HL-60/S4 treated with retinoic acid at 250 ng/mL for 4 days and 3 days (cell line): ENCODE data around the gene KRTAP10-2.

ENCODE experiments used
- in situ Hi-C: fragments of 300-500 bp; cut with MboI; formaldehyde crosslinking; loops from 2 replicates; pipeline ENCODE4 v1.7.0; 2022; ENCODE audit warnings: low sequenced_read_pairs

The KRTAP10-2 gene

GRCh38 chr21:44542716-44543115, 8.6 kb downstream of the KRTAP10-2 start:
- in situ Hi-C loops: loop anchor here (25.0 kb wide), 1 partner anchor 105 kb away; no protein-coding TSS in a partner anchor

DNA sequence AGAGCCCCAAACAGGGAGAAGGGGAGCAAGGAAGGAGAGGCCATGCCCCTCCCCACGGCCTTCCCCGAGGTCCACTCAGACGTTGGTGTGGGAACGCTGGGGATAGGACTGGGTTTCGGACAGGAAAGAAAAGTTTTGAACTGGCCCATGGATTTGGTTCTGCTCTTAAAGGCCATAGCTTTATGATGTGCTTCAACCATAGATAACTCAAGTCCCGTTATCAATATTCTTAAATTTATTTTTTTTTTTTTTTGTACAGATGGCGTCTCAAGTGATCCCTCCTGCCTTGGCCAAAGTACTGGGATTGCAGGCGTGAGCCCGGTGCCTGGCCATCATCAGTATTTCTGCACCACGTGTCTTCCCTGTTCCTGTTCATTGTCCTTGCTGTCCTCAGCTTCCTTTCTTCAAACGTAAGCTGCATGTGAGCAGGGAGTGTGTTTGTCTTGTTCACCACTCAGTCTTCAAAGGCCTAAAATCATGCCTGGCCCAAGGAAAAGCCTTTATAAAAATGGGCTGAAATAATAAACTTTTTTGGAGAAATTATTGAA, 10.5 kb downstream of the KRTAP10-2 start:
- in situ Hi-C loops: loop anchor here (25.0 kb wide), 1 partner anchor 104 kb away; no protein-coding TSS in a partner anchor

GRCh38 chr21:44539991-44540666, 11.2 kb downstream of the KRTAP10-2 start, which contains the start of gene KRTAP10-1:
Gene KRTAP10-1 (minus strand): TSS chr21:44540195. CDS start chr21:44540150, 45 bp downstream.
- in situ Hi-C loops: loop anchor here (25.0 kb wide), 1 partner anchor 103 kb away; no protein-coding TSS in a partner anchor

- in situ Hi-C loops: loop anchor here (25.0 kb wide), 1 partner anchor 102 kb away; no protein-coding TSS in a partner anchor
Measured at GRCh38 chr21:44539046-44539445, 12.3 kb downstream of the KRTAP10-2 start.

DNA sequence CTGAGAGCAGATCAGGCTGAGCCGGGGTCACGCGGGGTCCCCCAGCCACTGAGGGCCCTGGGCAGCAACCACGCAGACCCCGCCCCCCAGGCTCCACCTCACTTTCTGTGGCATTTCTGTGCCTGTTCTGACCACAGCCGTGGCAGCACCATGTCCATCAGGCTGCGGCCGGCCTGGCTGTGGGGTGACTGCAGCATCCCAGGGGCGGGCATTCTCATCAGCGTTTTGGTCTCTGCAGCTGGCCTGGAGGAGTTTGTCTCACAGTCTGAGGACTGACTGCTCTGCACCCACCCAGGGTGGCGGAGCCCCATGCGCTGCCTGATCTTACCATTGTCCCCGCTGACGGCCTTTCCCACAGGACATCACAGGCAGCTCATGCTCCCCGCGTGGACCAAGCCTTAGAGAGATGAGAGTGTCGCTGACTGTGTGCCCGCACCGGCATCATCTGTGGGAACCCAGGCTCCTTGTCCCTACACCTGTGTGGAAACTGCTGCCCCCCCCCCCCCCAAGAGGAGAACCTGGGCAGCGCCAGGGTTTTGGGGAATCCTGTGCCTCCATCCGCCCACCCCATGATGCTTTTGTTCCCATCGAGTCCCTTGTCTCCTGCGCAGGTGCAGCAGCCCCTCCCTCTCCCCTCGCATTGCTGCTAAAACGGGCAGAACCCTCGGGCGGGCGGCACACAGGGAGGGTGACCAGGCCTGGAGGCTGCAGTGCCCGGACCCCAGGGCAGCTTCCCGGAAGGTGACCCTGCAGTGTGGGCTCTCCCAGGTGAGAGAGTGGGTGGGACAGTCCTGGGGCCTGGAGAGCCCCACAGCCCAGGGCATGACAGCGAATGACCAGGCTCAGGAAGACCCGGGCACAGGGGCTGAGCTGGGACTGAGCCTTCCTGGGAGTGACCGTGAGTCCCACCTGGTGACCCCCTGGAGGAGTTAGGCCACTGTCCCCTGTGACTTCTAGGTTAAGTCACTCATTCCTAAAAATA, 13.1 kb downstream of the KRTAP10-2 start:
- in situ Hi-C loops: loop anchor here (25.0 kb wide), 1 partner anchor 101 kb away; no protein-coding TSS in a partner anchor

- in situ Hi-C loops: loop anchor here (25.0 kb wide), 1 partner anchor 99 kb away; no protein-coding TSS in a partner anchor
Measured at GRCh38 chr21:44535963-44536362, 15.3 kb downstream of the KRTAP10-2 start.

DNA sequence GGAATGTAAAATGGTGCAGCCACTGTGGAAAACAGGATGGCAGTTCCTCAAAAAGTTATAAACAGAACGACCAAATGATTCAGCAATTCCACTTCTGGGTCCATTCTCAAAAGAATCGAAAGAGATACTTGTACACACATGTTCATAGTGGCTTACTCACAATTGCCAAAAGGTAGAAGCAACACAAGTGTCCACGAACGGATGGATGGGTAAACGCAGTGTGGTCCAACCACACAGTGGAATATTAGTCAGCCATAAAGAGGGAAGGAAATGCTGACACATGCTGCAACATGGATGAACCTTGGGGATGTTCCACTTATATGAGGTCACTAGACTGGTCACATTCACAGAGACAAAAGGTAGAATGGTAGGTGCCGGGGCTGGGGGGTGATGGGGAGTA, 16.6 kb downstream of the KRTAP10-2 start:
- in situ Hi-C loops: loop anchor here (25.0 kb wide), 1 partner anchor 97 kb away; no protein-coding TSS in a partner anchor

GRCh38 chr21:44533891-44534627, 17.2 kb downstream of the KRTAP10-2 start:
- in situ Hi-C loops: loop anchor here (25.0 kb wide), 1 partner anchor 97 kb away; no protein-coding TSS in a partner anchor

- in situ Hi-C loops: loop anchor here (25.0 kb wide), 1 partner anchor 96 kb away; no protein-coding TSS in a partner anchor
Measured at GRCh38 chr21:44533121-44533890, 18.0 kb downstream of the KRTAP10-2 start.

- in situ Hi-C loops: loop anchor here (25.0 kb wide), 1 partner anchor 95 kb away; no protein-coding TSS in a partner anchor
Measured at GRCh38 chr21:44532712-44533111, 18.6 kb downstream of the KRTAP10-2 start.

DNA sequence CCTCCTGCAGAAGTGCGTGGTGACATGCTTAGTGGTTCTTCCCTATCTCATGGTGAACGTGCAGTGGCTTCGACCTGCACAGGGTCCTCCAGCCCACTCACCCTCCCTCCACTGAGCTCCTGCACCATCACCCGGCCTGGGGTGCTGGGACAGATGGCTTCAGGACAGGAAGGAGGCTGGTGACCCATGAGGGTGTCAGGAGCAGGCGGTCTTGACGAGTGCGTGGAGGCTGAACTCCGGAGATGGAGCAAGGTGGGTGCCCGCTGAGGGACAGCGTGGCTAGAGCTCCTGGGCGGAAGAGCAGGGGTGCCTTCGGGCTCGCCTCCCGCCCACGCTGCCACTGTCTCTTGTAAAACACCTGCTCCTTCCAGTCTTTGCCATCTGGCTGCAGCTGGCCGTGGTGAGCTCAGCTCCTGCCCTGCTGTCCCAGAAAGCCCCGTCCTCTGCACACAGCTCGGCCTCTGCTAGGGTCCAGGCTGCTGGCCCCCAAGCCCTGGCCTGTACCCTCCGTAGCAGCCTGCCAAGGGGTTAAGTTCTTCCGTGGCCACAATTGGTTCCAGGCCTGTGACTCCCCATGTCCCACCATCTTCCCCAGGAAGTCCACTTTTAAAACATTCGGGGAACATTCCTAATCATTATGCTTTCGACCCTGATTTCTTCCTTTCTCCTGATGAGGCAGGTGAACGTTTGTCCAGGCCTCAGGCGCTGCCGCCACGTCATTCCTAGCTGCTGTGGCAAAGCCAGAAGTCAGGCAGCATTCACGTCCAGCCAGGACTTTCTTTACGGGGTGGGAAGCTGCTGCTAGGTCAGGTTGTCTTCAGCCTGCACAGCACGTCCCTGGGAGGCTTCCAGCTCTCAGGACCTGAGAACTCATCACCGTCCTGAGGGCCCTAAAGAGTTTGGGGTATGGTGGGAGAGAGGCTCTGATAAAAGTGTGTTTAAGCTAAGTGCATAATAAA, 19.4 kb downstream of the KRTAP10-2 start:
- in situ Hi-C loops: loop anchor here (25.0 kb wide), 1 partner anchor 95 kb away; no protein-coding TSS in a partner anchor

GRCh38 chr21:44530903-44531605, 20.3 kb downstream of the KRTAP10-2 start:
- in situ Hi-C loops: loop anchor here (25.0 kb wide), 1 partner anchor 94 kb away; no protein-coding TSS in a partner anchor

- in situ Hi-C loops: loop anchor here (25.0 kb wide), 1 partner anchor 93 kb away; no protein-coding TSS in a partner anchor
Measured at GRCh38 chr21:44530221-44530902, 20.9 kb downstream of the KRTAP10-2 start.

- in situ Hi-C loops: loop anchor here (25.0 kb wide), 1 partner anchor 92 kb away; no protein-coding TSS in a partner anchor
Measured at GRCh38 chr21:44529503-44530125, 21.7 kb downstream of the KRTAP10-2 start.

DNA sequence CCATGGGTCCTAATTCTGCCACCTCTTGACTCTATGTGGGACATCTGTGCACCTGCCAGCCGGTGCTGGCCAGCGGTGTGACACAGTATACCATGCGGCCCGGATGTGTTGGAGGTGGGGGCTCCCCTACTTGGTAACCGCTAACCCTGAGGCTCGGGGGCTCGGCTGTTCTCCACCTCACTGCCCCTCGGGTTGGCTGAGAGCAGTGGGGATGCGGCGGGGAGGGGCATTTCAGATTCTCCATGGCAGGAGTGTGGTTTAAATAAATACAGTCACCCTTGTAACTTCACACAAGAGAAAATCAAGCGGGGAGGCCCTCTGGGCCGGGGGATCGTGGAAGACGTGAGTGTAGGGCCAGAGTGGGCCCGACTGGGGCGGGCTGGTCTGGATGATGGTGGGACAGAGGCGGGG, 22.3 kb downstream of the KRTAP10-2 start:
- in situ Hi-C loops: loop anchor here (25.0 kb wide), 1 partner anchor 92 kb away; no protein-coding TSS in a partner anchor

DNA sequence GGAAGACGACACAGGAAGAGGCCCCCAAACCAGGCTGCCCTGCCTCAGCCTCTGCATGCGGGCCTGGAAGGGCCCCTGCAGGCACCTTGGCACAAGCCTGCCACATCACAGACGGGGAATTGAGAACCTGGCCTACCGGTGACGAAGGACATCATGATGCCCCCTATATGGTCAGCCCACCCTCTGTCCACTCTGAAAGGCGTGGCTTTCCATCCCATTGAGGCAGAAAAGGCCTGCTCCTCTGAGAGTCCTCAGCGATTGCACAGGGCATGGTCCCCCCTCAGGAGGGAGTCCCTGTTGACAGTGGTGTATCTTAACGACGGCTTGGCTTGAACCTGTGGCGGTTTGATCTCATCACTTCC, 22.7 kb downstream of the KRTAP10-2 start:
- in situ Hi-C loops: loop anchor here (25.0 kb wide), 1 partner anchor 91 kb away; no protein-coding TSS in a partner anchor
